ENCODE data around the gene ACTL8.

DNA sequence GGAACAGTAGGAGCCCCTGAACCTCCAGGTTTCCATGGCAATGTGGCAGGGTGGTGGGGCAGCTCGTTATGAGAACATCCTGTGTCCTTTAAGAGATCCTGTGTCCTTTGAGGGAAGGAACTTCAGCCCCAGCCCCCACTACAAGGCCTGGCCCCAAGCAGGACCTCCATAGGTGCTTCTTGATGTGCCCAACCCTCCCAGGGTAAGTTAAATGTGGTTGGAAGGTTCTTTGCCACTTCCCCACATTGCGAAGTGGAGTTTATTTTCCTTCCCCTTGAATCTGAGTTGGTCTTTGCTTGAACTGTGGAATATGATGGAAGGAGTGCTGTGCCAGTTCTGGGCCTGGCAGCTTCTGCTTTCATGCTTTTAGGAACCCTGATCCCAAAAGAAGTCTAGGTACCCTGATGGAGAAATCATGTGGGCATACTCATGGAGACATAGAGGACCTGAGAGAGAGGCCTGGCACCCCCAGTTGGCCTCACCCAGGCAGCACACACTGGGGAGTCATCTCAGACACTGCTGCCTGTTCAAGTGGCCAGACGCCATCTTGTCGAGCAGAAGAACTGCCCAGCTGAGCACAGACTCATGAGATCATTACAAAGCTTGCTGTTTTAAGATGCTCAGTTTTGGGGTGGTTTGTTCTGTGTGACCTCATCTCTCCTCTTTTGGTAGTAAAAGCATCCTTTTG, 44.1 kb upstream of the ACTL8 start:
- TF ChIP-seq CTCF (IDR thresholded peaks at IDR 0.05 in 8 of 11, conservative IDR thresholded peaks at IDR 0.05 in 3 of 11) = no peak
- no peak for TF ChIP-seq POLR2A (IDR thresholded peaks at IDR 0.05)
